Ovary (tissue), 9 donors: ENCODE measurements around the gene TAF13. TPM values are rescaled to one million over a fixed set of nuclear protein-coding genes. Genes with fewer than 3 reads are reported as not detected.

Experiments
- DNase-seq, 5 donors: peaks; one replicate each; pipeline ENCODE4 v3.0.0-alpha.2; 2019 to 2020
- H3K27ac ChIP-seq, 2 donors: fragments of 200-600 bp; one replicate each; pipeline versions ENCODE4 v1.5.1 to v1.8.0; 2019 to 2022
- H3K27me3 ChIP-seq: fragments of 200-600 bp; one replicate; pipeline ENCODE4 v1.8.0; 2022
- H3K36me3 ChIP-seq: fragments of 200-600 bp; sonication (generic); one replicate; pipeline ENCODE4 v1.5.1; 2019
- H3K4me1 ChIP-seq: one replicate; pipeline ENCODE4 v1.8.1; 2013; ENCODE audit warnings: mild to moderate bottlenecking, moderate library complexity; ENCODE audit not compliant: insufficient read depth
- H3K4me3 ChIP-seq: fragments of 200-600 bp; sonication (generic); one replicate; pipeline ENCODE4 v1.5.1; 2017
- H3K9me3 ChIP-seq, 2 donors: fragments of 200-600 bp in 1 of 2; sonication (generic) in 1 of 2; one replicate each; pipeline versions ENCODE4 v1.5.1 to v1.8.1; 2013 to 2019; ENCODE audit warnings: mild to moderate bottlenecking in 1 of 2, moderate library complexity in 1 of 2
- EP300 ChIP-seq: sonication (generic); formaldehyde crosslinking; IDR thresholded peaks from one replicate; pipeline ENCODE4 v1.6.1; 2017; ENCODE audit warnings: antibody characterized with exemption
- POLR2A ChIP-seq: fragments of 450-650 bp; IDR thresholded peaks from one replicate; pipeline ENCODE4 v1.6.1; 2017; ENCODE audit warnings: antibody characterized with exemption, mild to moderate bottlenecking, moderate library complexity
- WGBS, 3 donors: extraction: QIAGEN DNeasy Blood & Tissue Kit in 1 of 3; methylation state at CpG; one replicate each; pipeline versions ENCODE4 v1.1.5 to v1.1.7; 2013 to 2017; 5-methylcytosine and 5-hydroxymethylcytosine counted together
- intact Hi-C, 4 donors: fragments of 100-400 bp; cut with DNase I; formaldehyde crosslinking; loops; one replicate each; pipeline versions ENCODE4 v1.11.0 to v1.15.1; 2022 to 2023
- polyA plus RNA-seq, 2 donors: library from polyadenylated mRNA; stranded (reverse); fragments of 200-250 nt in 1 of 2; fragments of 350-450 nt in 1 of 2; fragmentation: Illumina TruSeq in 1 of 2; extraction: RNeasy Lipid Tissue Mini Kit (QIAGEN cat#74804) in 1 of 2; gene quantifications; one replicate each; pipeline ENCODE4 v1.2.3, GENCODE V29; 2013 to 2014
- total RNA-seq, 7 donors: library from RNA; depleted of rRNA in 2 of 7; stranded (reverse); fragments of >200 nt in 2 of 7; fragmentation: NEBNext Ultra II Directional in 3 of 7; extraction: Animal tissue kit (Norgen Biotek cat#: 25700) in 3 of 7; gene quantifications; one replicate each; pipeline versions ENCODE4 v1.1.0 to v1.2.4, GENCODE V29; 2016 to 2023
- TF ChIP-seq, protein P1 (sequence below), 3 donors: fragments of 450-650 bp in 2 of 3; fragments of 200-600 bp in 1 of 3; IDR thresholded peaks; one replicate each; pipeline versions ENCODE4 v1.5.1 to v1.8.0; 2016 to 2022; ENCODE audit warnings: antibody characterized with exemption in 3 of 3, mild to moderate bottlenecking in 1 of 3
- donor health status: DM: no; HTN: no; CAD: no; lungs with moderate emphysema.
- donor health status: DM: no; HTN: no; CAD: no.
- donor health status: Bipolar disorder and iron deficiency.
- donor health status: DM: yes; HTN: yes; CAD: no.
- donor health status: DM: no; HTN: no; CAD: no.
- donor health status: DM: yes; HTN: yes; CAD: no.

TAF13 gene
- total and polyA plus RNA-seq, 9 donors, result 6.6 to 29.2 (median 19.5) TPM

- no peak for TF ChIP-seq POLR2A
- TF ChIP-seq EP300, result no peak
- TF ChIP-seq, protein P1, sequence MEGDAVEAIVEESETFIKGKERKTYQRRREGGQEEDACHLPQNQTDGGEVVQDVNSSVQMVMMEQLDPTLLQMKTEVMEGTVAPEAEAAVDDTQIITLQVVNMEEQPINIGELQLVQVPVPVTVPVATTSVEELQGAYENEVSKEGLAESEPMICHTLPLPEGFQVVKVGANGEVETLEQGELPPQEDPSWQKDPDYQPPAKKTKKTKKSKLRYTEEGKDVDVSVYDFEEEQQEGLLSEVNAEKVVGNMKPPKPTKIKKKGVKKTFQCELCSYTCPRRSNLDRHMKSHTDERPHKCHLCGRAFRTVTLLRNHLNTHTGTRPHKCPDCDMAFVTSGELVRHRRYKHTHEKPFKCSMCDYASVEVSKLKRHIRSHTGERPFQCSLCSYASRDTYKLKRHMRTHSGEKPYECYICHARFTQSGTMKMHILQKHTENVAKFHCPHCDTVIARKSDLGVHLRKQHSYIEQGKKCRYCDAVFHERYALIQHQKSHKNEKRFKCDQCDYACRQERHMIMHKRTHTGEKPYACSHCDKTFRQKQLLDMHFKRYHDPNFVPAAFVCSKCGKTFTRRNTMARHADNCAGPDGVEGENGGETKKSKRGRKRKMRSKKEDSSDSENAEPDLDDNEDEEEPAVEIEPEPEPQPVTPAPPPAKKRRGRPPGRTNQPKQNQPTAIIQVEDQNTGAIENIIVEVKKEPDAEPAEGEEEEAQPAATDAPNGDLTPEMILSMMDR (IDR thresholded peaks at IDR 0.05), result no peak
- no peak overlapping the region for H3K27ac ChIP-seq
- intact Hi-C loops, result loop anchor here in 1 of 4 donors (5.0 kb wide), 1 partner anchor 36 kb away; the partner anchor contains the start of gene WDR47
- 85 to 92% (median 87%) methylated on average over 1 of the region's 1 CpG for WGBS, 3 donors
- H3K4me3 ChIP-seq, result no peak overlapping the region
- H3K9me3 ChIP-seq, result no peaks in the 10 kb centered on the region
- DNase-seq, result no peak
- H3K36me3 ChIP-seq, result no peaks in the 10 kb centered on the region
- H3K27me3 ChIP-seq, result no peaks in the 10 kb centered on the region
- H3K4me1 ChIP-seq, result peaks cover 1% of the 10 kb centered on the region
Measured at GRCh38 chr1:109078317-109078716, 2.5 kb upstream of the TAF13 start.

DNA sequence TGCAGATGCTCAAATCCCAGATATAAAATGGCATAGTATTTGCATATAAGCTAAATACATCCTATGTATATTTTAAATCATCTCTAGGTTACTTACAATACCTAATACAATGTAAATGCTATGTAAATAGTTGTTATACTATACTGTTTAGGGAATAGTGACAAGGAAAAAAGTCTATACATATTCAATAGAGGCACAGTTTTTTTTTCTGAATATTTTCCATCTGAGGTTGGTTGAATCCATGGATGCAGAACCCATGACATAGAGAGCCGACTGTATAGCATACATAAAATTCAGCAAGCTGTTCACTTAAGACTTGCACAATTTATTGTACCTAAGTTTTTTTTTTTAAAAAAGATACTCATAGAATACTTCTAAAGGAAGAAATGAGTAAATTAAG lies 6.5 kb downstream of the TAF13 start:
- Histone ChIP-seq H3K4me3 (no peak overlapping the region), H3K4me1 (no peaks in the 10 kb centered on the region), H3K27me3 (no peaks in the 10 kb centered on the region), H3K27ac (no peak overlapping the region), H3K36me3 (no peaks in the 10 kb centered on the region), H3K9me3 (no peaks in the 10 kb centered on the region)
- WGBS, 3 donors, result 75 to 83% (median 82%) methylated on average over 1 of the region's 1 CpG
- DNase-seq, result no peak
- intact Hi-C loops, result no loop called here
- no peak for TF ChIP-seq POLR2A
- TF ChIP-seq EP300, result no peak
- TF ChIP-seq, protein P1 (IDR thresholded peaks at IDR 0.05), result no peak

- DNase-seq, result no peak
- Histone ChIP-seq H3K4me1 (no peaks in the 10 kb centered on the region), H3K27ac (no peak overlapping the region), H3K9me3 (no peaks in the 10 kb centered on the region), H3K36me3 (no peaks in the 10 kb centered on the region), H3K27me3 (no peaks in the 10 kb centered on the region), H3K4me3 (no peak overlapping the region)
- intact Hi-C loops, result no loop called here
- TF ChIP-seq EP300, result no peak
- no peak for TF ChIP-seq POLR2A
- TF ChIP-seq, protein P1 (IDR thresholded peaks at IDR 0.05), result no peak
- WGBS, 3 donors, result 75 to 89% (median 88%) methylated on average over 8 of the region's 8 CpGs
Measured at GRCh38 chr1:109067883-109068282, 7.9 kb downstream of the TAF13 start.

- intact Hi-C loops, result no loop called here
- H3K4me3 ChIP-seq, result no peak overlapping the region
- no peaks in the 10 kb centered on the region for H3K27me3 ChIP-seq
- H3K36me3 ChIP-seq, result no peaks in the 10 kb centered on the region
- no peak overlapping the region for H3K27ac ChIP-seq
- H3K9me3 ChIP-seq, result no peaks in the 10 kb centered on the region
- no peak for TF ChIP-seq EP300
- TF ChIP-seq, protein P1 (IDR thresholded peaks at IDR 0.05), result no peak
- TF ChIP-seq POLR2A, result no peak
- no peak for DNase-seq
- 77 to 96% (median 90%) methylated on average over 3 of the region's 3 CpGs for WGBS, 3 donors
- no peaks in the 10 kb centered on the region for H3K4me1 ChIP-seq
Measured at GRCh38 chr1:109065137-109065536, 10.7 kb downstream of the TAF13 start.

GRCh38 chr1:109061183-109061582 lies 14.6 kb downstream of the TAF13 start:
- H3K4me1 ChIP-seq, result no peaks in the 10 kb centered on the region
- no peak for DNase-seq
- intact Hi-C loops, result no loop called here
- no peaks in the 10 kb centered on the region for H3K9me3 ChIP-seq
- 60 to 78% (median 64%) methylated on average over 4 of the region's 4 CpGs for WGBS, 3 donors
- no peaks in the 10 kb centered on the region for H3K36me3 ChIP-seq
- H3K4me3 ChIP-seq, result no peak overlapping the region
- H3K27me3 ChIP-seq, result no peaks in the 10 kb centered on the region
- no peak overlapping the region for H3K27ac ChIP-seq
- TF ChIP-seq EP300, result no peak
- TF ChIP-seq, protein P1 (IDR thresholded peaks at IDR 0.05), result no peak
- TF ChIP-seq POLR2A, result no peak
